Endothelial cell of umbilical vein (primary cell): Measurements from ENCODE around the gene LDLRAD4. TPM values are rescaled to one million over a fixed set of nuclear protein-coding genes. Genes with fewer than 3 reads are reported as not detected.

Experiments
- BruUV-seq: library from RNA; stranded (reverse); fragments of 400-500 nt; replicated peaks from 2 replicates; lab custom pipeline; 2021; lab: Mats Ljungman, UMichigan
- CTCF ChIA-PET: fragments of 300-600, 350-600 bp; sonication (Branson Sonifier 250); formaldehyde crosslinking; loops from one replicate; lab custom pipeline; 2021; ENCODE audit warnings: antibody characterized with exemption, inconsistent platforms; lab: Charles Lee
- POLR2A ChIA-PET: fragments of 300-600, 350-600 bp; sonication (Branson Sonifier 250); formaldehyde crosslinking; loops from one replicate; lab custom pipeline; 2021; ENCODE audit warnings: antibody characterized with exemption, inconsistent platforms; lab: Charles Lee
- DNase-seq: peaks from one replicate; pipeline ENCODE4 v3.0.0-alpha.2; 2011; ENCODE audit warnings: low read depth, low spot score
- FAIRE-seq: peaks from 2 replicates; lab custom pipeline; 2011; peaks lifted over from hg19 to GRCh38; lab: Jason Lieb, UNC
- H2AFZ ChIP-seq: 2 replicates; pipeline ENCODE4 v1.6.0; 2012; ENCODE audit warnings: low read depth, low read length, control low read depth, inconsistent platforms
- H3K27ac ChIP-seq: 2 replicates; pipeline ENCODE4 v1.5.1; 2011; ENCODE audit warnings: low read depth, mild to moderate bottlenecking, control low read depth, low read length, moderate library complexity; ENCODE audit not compliant: insufficient read depth
- H3K27me3 ChIP-seq, 2 experiments: 2 replicates each; pipeline versions ENCODE4 v1.6.0 to v1.6.1; 2011; ENCODE audit warnings: low read length in 2 of 2, mixed read lengths in 1 of 2; ENCODE audit not compliant: control insufficient read depth in 2 of 2, insufficient read depth in 2 of 2
- H3K36me3 ChIP-seq, 2 experiments: 2 replicates in 1 of 2; 3 replicates in 1 of 2; pipeline ENCODE4 v1.5.1; 2011; ENCODE audit warnings: low read length in 2 of 2, mild to moderate bottlenecking in 1 of 2, moderate library complexity in 1 of 2; ENCODE audit not compliant: control insufficient read depth in 2 of 2, insufficient read depth in 2 of 2; ENCODE audit errors: extremely low read depth in 1 of 2
- H3K4me1 ChIP-seq: 3 replicates; pipeline ENCODE4 v1.5.1; 2011; ENCODE audit warnings: mild to moderate bottlenecking, low read length; ENCODE audit not compliant: control insufficient read depth, insufficient read depth; ENCODE audit errors: extremely low read depth
- H3K4me2 ChIP-seq: 2 replicates; pipeline ENCODE4 v1.6.1; 2011; ENCODE audit warnings: low read length, control low read depth, mixed read lengths; ENCODE audit not compliant: insufficient read depth
- H3K4me3 ChIP-seq, 3 experiments: fragments of 200-600 bp in 1 of 3; sonication (generic), shearing (Covaris generic) in 1 of 3; replicated peaks in 1 of 3; 2 replicates each; pipeline ENCODE4 v1.5.1; 2011 to 2016; ENCODE audit warnings: control low read depth in 3 of 3, low read length in 3 of 3, mild to moderate bottlenecking in 2 of 3, inconsistent platforms in 1 of 3, low read depth in 1 of 3, moderate library complexity in 1 of 3; ENCODE audit not compliant: insufficient read depth in 1 of 3
- H3K79me2 ChIP-seq: 2 replicates; pipeline ENCODE4 v1.6.0; 2012; ENCODE audit warnings: low read length, inconsistent platforms; ENCODE audit not compliant: control insufficient read depth, insufficient read depth
- H3K9ac ChIP-seq: replicated peaks from 2 replicates; pipeline ENCODE3; 2011; ENCODE audit warnings: low read length, control low read depth; ENCODE audit not compliant: insufficient read depth; ENCODE audit errors: extremely low read depth
- H3K9me1 ChIP-seq: replicated peaks from 3 replicates; pipeline ENCODE4 v1.6.0; 2011; ENCODE audit warnings: mild to moderate bottlenecking, low read length; ENCODE audit not compliant: control insufficient read depth, insufficient read depth; ENCODE audit errors: extremely low read depth
- H3K9me3 ChIP-seq: replicated peaks from 2 replicates; pipeline ENCODE4 v1.5.1; 2012; ENCODE audit warnings: low read length, inconsistent platforms; ENCODE audit not compliant: control insufficient read depth, insufficient read depth
- H4K20me1 ChIP-seq: replicated peaks from 2 replicates; pipeline ENCODE3; 2011; ENCODE audit warnings: mild to moderate bottlenecking, low read length; ENCODE audit not compliant: control insufficient read depth, insufficient read depth; ENCODE audit errors: extremely low read depth
- CTCF ChIP-seq, 2 donors: IDR thresholded peaks; 1 replicate in 1 of 2; 2 replicates in 1 of 2; pipeline ENCODE4 v1.5.1; 2011; ENCODE audit warnings: low read length in 2 of 2, mild to moderate bottlenecking in 2 of 2, moderate library complexity in 2 of 2, control low read depth in 1 of 2, inconsistent platforms in 1 of 2, low read depth in 1 of 2; ENCODE audit not compliant: insufficient read depth in 1 of 2; ENCODE audit errors: extremely low read depth in 1 of 2
- FOS ChIP-seq: IDR thresholded peaks from 2 replicates; pipeline ENCODE4 v1.6.1; 2011; ENCODE audit warnings: mild to moderate bottlenecking, low read length, moderate library complexity, borderline replicate concordance; ENCODE audit not compliant: insufficient read depth
- GATA2 ChIP-seq: IDR thresholded peaks from 2 replicates; pipeline ENCODE4 v1.7.0; 2011; ENCODE audit warnings: low read depth, mild to moderate bottlenecking, moderate library complexity, mixed read lengths, low read length; ENCODE audit not compliant: insufficient read length, insufficient read depth
- dilution Hi-C: fragments of 300-500 bp; cut with MboI; formaldehyde crosslinking; loops from one replicate; pipeline ENCODE4 v1.15.0; 2019; ENCODE audit warnings: low sequenced_read_pairs; ENCODE audit not compliant: extremely low pct_ligation_motif_present
- intact Hi-C: fragments of 100-400 bp; cut with micrococcal nuclease; formaldehyde crosslinking; loops from one replicate; pipeline ENCODE4 v1.10.0; 2022
- polyA plus RNA-seq, 4 experiments: library from polyadenylated mRNA; depleted of rRNA in 3 of 4; stranded (reverse) in 3 of 4; unstranded in 1 of 4; fragments of >200 nt; gene quantifications; 2 replicates each; pipeline versions ENCODE4 v1.2.1 to v1.2.3, GENCODE V29; 2011 to 2012; ENCODE audit warnings: missing spikeins in 1 of 4
- total RNA-seq: library from RNA; stranded (reverse); gene quantifications from 2 replicates; pipeline ENCODE4 v1.2.3, GENCODE V29; 2021

Gene LDLRAD4
- total and polyA plus RNA-seq, 2 donors (not counting 3 experiments of a cell fraction or from before 2014, with no cell fraction given), result 5.2 to 6.5 TPM

GRCh38 chr18:13386891-13387801 lies 168.6 kb downstream of the LDLRAD4 start:
- Histone ChIP-seq H3K4me2 (no peak overlapping the region), H3K9me3 (no peaks in the 10 kb centered on the region), H3K4me1 (peaks cover 8% of the 10 kb centered on the region), H2AFZ (no peak overlapping the region), H3K36me3 (no peaks in the 10 kb centered on the region), H3K79me2 (no peaks in the 10 kb centered on the region), H3K27ac (no peak overlapping the region), H3K4me3 (no peak overlapping the region), H3K27me3 (peaks cover 0 to under 1% of the 10 kb centered on the region in 2 experiments), H3K9me1 (no peaks in the 10 kb centered on the region), H3K9ac (no peak overlapping the region), H4K20me1 (no peaks in the 10 kb centered on the region)
- FAIRE-seq (no peak), DNase-seq (no peak)
- dilution Hi-C loops (no loop called here), intact Hi-C loops (no loop called here)
- ChIA-PET POLR2A (no interaction called here), CTCF (no interaction called here)
- no TSS peak for BruUV-seq
- no peak for TF ChIP-seq CTCF (IDR thresholded peaks at IDR 0.05; ENCODE audit: extremely low read depth in 1 of 2, insufficient read depth in 1 of 2, low read depth in 1 of 2, low read length in 2 of 2)

- Histone ChIP-seq H3K4me1 (no peaks in the 10 kb centered on the region), H3K27ac (no peak overlapping the region), H3K9ac (no peak overlapping the region), H4K20me1 (no peaks in the 10 kb centered on the region), H3K9me1 (no peaks in the 10 kb centered on the region), H3K4me2 (no peak overlapping the region), H2AFZ (no peak overlapping the region), H3K9me3 (no peaks in the 10 kb centered on the region), H3K36me3 (no peaks in the 10 kb centered on the region), H3K4me3 (no peak overlapping the region), H3K79me2 (no peaks in the 10 kb centered on the region), H3K27me3 (peaks cover 0 to 2% of the 10 kb centered on the region in 2 experiments)
- FAIRE-seq (no peak), DNase-seq (peak; percentile 13)
- intact Hi-C loops, result no loop called here
- CTCF ChIA-PET, result interaction anchor here (1.6 kb wide), 1 partner anchor 143 kb away, joined by 6 read pairs; no protein-coding TSS in a partner anchor
- BruUV-seq, result no TSS peak
- POLR2A ChIA-PET, result no interaction called here
- dilution Hi-C loops, result no loop called here
- TF ChIP-seq FOS, result no peak
- no peak for TF ChIP-seq GATA2
Observed at GRCh38 chr18:13387855-13388548, 169.4 kb downstream of the LDLRAD4 start.
